HEK293 (cell line): ENCODE data around the gene MLH3.

Experiments used
- HOXA7 ChIP-seq: sonication (generic); formaldehyde crosslinking; IDR thresholded peaks from 2 replicates; pipeline ENCODE4 v1.8.1; 2022; ENCODE audit warnings: missing genetic modification reagents, borderline replicate concordance
- MEIS1 ChIP-seq: sonication (generic); formaldehyde crosslinking; IDR thresholded peaks from 2 replicates; pipeline ENCODE4 v1.8.1; 2022; ENCODE audit warnings: missing genetic modification reagents, mild to moderate bottlenecking, borderline replicate concordance
- TRIM28 ChIP-seq: IDR thresholded peaks from 2 replicates; pipeline ENCODE4 v1.6.1; 2011; ENCODE audit warnings: low read length, control low read depth, borderline replicate concordance
- ZNF146 ChIP-seq: fragments of 450-650 bp; formaldehyde crosslinking; IDR thresholded peaks from 2 replicates; pipeline ENCODE4 v1.5.1; 2016; ENCODE audit warnings: missing biosample characterization, missing genetic modification characterization
- ZNF571 ChIP-seq: fragments of 450-650 bp; formaldehyde crosslinking; IDR thresholded peaks from 2 replicates; pipeline ENCODE4 v1.5.0; 2017; ENCODE audit warnings: missing biosample characterization, missing genetic modification characterization
- ZNF658 ChIP-seq: fragments of 450-650 bp; formaldehyde crosslinking; IDR thresholded peaks from 2 replicates; pipeline ENCODE4; 2016; ENCODE audit warnings: missing biosample characterization, missing genetic modification characterization
- ZNF660 ChIP-seq: fragments of 450-650 bp; IDR thresholded peaks from 2 replicates; pipeline ENCODE4 v1.5.1; 2018; ENCODE audit warnings: missing biosample characterization, mild to moderate bottlenecking, missing genetic modification characterization
- TF ChIP-seq, protein P1 (sequence below): fragments of 450-650 bp; formaldehyde crosslinking; IDR thresholded peaks from 2 replicates; pipeline ENCODE4 v1.5.1; 2016; ENCODE audit warnings: missing biosample characterization, missing genetic modification characterization
- TF ChIP-seq, protein P2 (sequence below): fragments of 450-650 bp; formaldehyde crosslinking; IDR thresholded peaks from 2 replicates; pipeline ENCODE4 v1.5.1; 2017; ENCODE audit warnings: missing biosample characterization, mild to moderate bottlenecking, missing genetic modification characterization, moderate library complexity
- TF ChIP-seq, protein P3 (sequence below): fragments of 450-650 bp; formaldehyde crosslinking; IDR thresholded peaks from 2 replicates; pipeline ENCODE4 v1.5.1; 2016; ENCODE audit warnings: missing biosample characterization, missing genetic modification characterization
- TF ChIP-seq, protein P4 (sequence below): fragments of 450-650 bp; formaldehyde crosslinking; IDR thresholded peaks from 2 replicates; pipeline ENCODE4 v1.5.1; 2016; ENCODE audit warnings: missing biosample characterization, missing genetic modification characterization

DNA sequence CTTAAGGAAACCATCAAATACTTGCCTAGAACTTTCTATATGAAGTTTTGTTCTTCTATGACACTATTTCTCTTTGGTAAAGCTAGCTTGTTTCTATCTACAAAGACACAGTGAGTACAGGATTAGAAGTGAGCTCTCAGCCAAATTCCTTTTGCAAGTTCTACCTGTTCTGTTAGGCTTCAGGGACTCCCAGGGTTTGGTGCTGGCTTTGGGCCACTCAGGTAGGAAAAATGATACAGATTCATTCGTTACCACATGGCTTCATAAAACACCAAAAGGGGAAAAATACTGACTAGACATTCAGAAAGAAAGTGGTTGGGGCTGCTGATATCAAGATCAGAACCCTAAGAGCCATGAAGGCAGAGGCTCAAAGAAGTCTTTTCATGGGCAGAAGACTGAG lies 32.0 kb upstream of the MLH3 start:
- TF ChIP-seq ZNF146 (tag by site-specific recombination): no peak
- TF ChIP-seq, protein P1, sequence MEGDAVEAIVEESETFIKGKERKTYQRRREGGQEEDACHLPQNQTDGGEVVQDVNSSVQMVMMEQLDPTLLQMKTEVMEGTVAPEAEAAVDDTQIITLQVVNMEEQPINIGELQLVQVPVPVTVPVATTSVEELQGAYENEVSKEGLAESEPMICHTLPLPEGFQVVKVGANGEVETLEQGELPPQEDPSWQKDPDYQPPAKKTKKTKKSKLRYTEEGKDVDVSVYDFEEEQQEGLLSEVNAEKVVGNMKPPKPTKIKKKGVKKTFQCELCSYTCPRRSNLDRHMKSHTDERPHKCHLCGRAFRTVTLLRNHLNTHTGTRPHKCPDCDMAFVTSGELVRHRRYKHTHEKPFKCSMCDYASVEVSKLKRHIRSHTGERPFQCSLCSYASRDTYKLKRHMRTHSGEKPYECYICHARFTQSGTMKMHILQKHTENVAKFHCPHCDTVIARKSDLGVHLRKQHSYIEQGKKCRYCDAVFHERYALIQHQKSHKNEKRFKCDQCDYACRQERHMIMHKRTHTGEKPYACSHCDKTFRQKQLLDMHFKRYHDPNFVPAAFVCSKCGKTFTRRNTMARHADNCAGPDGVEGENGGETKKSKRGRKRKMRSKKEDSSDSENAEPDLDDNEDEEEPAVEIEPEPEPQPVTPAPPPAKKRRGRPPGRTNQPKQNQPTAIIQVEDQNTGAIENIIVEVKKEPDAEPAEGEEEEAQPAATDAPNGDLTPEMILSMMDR: no peak
- TF ChIP-seq ZNF658: no peak
- TF ChIP-seq ZNF660 (tag by site-specific recombination): no peak
- TF ChIP-seq, protein P2, sequence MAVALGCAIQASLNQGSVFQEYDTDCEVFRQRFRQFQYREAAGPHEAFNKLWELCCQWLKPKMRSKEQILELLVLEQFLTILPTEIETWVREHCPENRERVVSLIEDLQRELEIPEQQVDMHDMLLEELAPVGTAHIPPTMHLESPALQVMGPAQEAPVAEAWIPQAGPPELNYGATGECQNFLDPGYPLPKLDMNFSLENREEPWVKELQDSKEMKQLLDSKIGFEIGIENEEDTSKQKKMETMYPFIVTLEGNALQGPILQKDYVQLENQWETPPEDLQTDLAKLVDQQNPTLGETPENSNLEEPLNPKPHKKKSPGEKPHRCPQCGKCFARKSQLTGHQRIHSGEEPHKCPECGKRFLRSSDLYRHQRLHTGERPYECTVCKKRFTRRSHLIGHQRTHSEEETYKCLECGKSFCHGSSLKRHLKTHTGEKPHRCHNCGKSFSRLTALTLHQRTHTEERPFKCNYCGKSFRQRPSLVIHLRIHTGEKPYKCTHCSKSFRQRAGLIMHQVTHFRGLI (tag by site-specific recombination): no peak
- TF ChIP-seq TRIM28: no peak
- TF ChIP-seq, protein P3, sequence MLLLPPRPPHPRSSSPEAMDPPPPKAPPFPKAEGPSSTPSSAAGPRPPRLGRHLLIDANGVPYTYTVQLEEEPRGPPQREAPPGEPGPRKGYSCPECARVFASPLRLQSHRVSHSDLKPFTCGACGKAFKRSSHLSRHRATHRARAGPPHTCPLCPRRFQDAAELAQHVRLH (tag by site-specific recombination): no peak
- TF ChIP-seq ZNF571 (tag by site-specific recombination): no peak
- no peak for TF ChIP-seq HOXA7
- TF ChIP-seq, protein P4, sequence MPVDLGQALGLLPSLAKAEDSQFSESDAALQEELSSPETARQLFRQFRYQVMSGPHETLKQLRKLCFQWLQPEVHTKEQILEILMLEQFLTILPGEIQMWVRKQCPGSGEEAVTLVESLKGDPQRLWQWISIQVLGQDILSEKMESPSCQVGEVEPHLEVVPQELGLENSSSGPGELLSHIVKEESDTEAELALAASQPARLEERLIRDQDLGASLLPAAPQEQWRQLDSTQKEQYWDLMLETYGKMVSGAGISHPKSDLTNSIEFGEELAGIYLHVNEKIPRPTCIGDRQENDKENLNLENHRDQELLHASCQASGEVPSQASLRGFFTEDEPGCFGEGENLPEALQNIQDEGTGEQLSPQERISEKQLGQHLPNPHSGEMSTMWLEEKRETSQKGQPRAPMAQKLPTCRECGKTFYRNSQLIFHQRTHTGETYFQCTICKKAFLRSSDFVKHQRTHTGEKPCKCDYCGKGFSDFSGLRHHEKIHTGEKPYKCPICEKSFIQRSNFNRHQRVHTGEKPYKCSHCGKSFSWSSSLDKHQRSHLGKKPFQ (tag by site-specific recombination): no peak
- no peak for TF ChIP-seq MEIS1
